Endodermal cell (in vitro differentiated cells): ENCODE measurements around the gene COL27A1. TPM values are rescaled to one million over a fixed set of nuclear protein-coding genes. Genes with fewer than 3 reads are reported as not detected.

ENCODE experiments used
- DNase-seq: peaks from one replicate; pipeline ENCODE4 v3.0.0-alpha.2; 2017
- H3K27ac ChIP-seq: 2 replicates; pipeline ENCODE4 v1.5.1; 2013; ENCODE audit warnings: mild to moderate bottlenecking, low read depth, low read length, moderate library complexity
- H3K27me3 ChIP-seq: 2 replicates; pipeline ENCODE4 v1.6.1; 2013; ENCODE audit warnings: mild to moderate bottlenecking, low read length, moderate library complexity; ENCODE audit not compliant: insufficient read depth, control insufficient read depth, poor library complexity, severe bottlenecking
- H3K36me3 ChIP-seq: 2 replicates; pipeline ENCODE4 v1.7.0; 2013; ENCODE audit warnings: mild to moderate bottlenecking, low read length, moderate library complexity; ENCODE audit not compliant: control insufficient read depth, insufficient read depth
- H3K4me1 ChIP-seq: one replicate; pipeline ENCODE4 v1.7.0; 2013; ENCODE audit warnings: low read length; ENCODE audit not compliant: control insufficient read depth, insufficient read depth
- H3K4me3 ChIP-seq: 2 replicates; pipeline ENCODE4 v1.5.1; 2013; ENCODE audit warnings: mild to moderate bottlenecking, low read length, moderate library complexity
- H3K9ac ChIP-seq: 2 replicates; pipeline ENCODE4 v1.6.1; 2013; ENCODE audit warnings: mild to moderate bottlenecking, low read length, moderate library complexity; ENCODE audit not compliant: poor library complexity, severe bottlenecking; ENCODE audit errors: extremely low read depth
- H3K9me3 ChIP-seq: 2 replicates; pipeline ENCODE4 v1.6.1; 2013; ENCODE audit warnings: mild to moderate bottlenecking, low read length, moderate library complexity; ENCODE audit not compliant: control insufficient read depth
- H3K27ac Mint-ChIP-seq: 2 replicates; pipeline ENCODE4 v1.8.0; 2020; ENCODE audit warnings: mixed read lengths
- H3K27me3 Mint-ChIP-seq: 2 replicates; pipeline ENCODE4 v1.8.0; 2021; ENCODE audit warnings: mild to moderate bottlenecking, mixed read lengths; ENCODE audit not compliant: insufficient read depth
- H3K36me3 Mint-ChIP-seq: 2 replicates; pipeline ENCODE4 v1.8.0; 2020; ENCODE audit warnings: low read depth, mixed read lengths
- H3K4me1 Mint-ChIP-seq: 2 replicates; pipeline ENCODE4 v1.8.0; 2020; ENCODE audit warnings: mixed read lengths
- H3K4me3 Mint-ChIP-seq: 2 replicates; pipeline ENCODE4 v1.8.0; 2020; ENCODE audit warnings: mild to moderate bottlenecking, moderate library complexity, mixed read lengths
- H3K9me3 Mint-ChIP-seq: 2 replicates; pipeline ENCODE4 v1.8.0; 2020; ENCODE audit warnings: mild to moderate bottlenecking, mixed read lengths
- WGBS, 2 experiments: methylation state at CpG; one replicate each; pipeline versions ENCODE4 v1.1.5 to v1.1.7; 2013; ENCODE audit warnings: missing lambda C conversion rate in 2 of 2, mixed read lengths in 1 of 2; ENCODE audit not compliant: insufficient coverage in 1 of 2, insufficient read length in 1 of 2; 5-methylcytosine and 5-hydroxymethylcytosine counted together
- total RNA-seq, 2 donors: library from RNA; stranded (reverse); fragmentation: NEBNext Ultra II Directional in 1 of 2; extraction: Animal tissue kit (Norgen Biotek cat#: 25700) in 1 of 2; gene quantifications; 2 replicates in 1 of 2; 3 replicates in 1 of 2; pipeline ENCODE4 v1.2.1, GENCODE V29; 2021
- TF ChIP-seq, protein P1 (sequence below): fragments of 200-600 bp; sonication (generic); conservative IDR thresholded peaks from 2 replicates; pipeline ENCODE4 v1.5.0; 2021; ENCODE audit warnings: antibody characterized with exemption, mild to moderate bottlenecking

The COL27A1 gene
- total RNA-seq, 2 donors from 2014 or later, result 43.8 to 69.5 TPM

DNA sequence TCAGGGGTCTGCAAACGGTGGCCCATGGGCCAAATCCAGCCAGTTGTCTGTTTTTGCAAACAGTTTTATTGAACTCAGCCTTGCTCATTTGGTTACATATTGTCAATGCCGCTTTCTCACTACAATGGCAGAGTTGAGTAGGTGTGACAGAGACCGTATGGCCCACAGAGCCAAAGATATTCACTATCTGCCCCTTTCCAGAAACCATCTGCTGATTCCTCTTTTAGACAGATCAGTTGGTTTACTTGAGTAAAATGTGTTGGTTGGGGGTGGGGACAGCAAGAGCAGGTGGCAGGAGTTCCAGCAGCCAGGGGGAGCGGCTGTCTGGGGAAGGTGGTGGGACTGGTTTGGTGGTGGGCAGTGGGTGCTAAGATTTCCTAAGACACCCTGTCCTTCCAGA, 54.8 kb downstream of the COL27A1 start:
- H3K4me1 ChIP-seq, result no peaks in the 10 kb centered on the region
- Mint-ChIP-seq H3K36me3 (peaks cover 38% of the 10 kb centered on the region), H3K27ac (no peak overlapping the region), H3K9me3 (no peaks in the 10 kb centered on the region), H3K27me3 (no peaks in the 10 kb centered on the region), H3K4me1 (peaks cover 4% of the 10 kb centered on the region), H3K4me3 (no peak overlapping the region)
- no peak overlapping the region for H3K9ac ChIP-seq
- 95 to 96% methylated on average over 3 to 4 of the region's 4 CpGs for WGBS, 2 experiments
- TF ChIP-seq, protein P1, sequence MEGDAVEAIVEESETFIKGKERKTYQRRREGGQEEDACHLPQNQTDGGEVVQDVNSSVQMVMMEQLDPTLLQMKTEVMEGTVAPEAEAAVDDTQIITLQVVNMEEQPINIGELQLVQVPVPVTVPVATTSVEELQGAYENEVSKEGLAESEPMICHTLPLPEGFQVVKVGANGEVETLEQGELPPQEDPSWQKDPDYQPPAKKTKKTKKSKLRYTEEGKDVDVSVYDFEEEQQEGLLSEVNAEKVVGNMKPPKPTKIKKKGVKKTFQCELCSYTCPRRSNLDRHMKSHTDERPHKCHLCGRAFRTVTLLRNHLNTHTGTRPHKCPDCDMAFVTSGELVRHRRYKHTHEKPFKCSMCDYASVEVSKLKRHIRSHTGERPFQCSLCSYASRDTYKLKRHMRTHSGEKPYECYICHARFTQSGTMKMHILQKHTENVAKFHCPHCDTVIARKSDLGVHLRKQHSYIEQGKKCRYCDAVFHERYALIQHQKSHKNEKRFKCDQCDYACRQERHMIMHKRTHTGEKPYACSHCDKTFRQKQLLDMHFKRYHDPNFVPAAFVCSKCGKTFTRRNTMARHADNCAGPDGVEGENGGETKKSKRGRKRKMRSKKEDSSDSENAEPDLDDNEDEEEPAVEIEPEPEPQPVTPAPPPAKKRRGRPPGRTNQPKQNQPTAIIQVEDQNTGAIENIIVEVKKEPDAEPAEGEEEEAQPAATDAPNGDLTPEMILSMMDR, result no peak
- no peak overlapping the region for H3K27ac ChIP-seq
- no peaks in the 10 kb centered on the region for H3K9me3 ChIP-seq
- no peaks in the 10 kb centered on the region for H3K27me3 ChIP-seq
- H3K36me3 ChIP-seq, result peaks cover 68% of the 10 kb centered on the region
- no peak overlapping the region for H3K4me3 ChIP-seq
- DNase-seq, result no peak

DNA sequence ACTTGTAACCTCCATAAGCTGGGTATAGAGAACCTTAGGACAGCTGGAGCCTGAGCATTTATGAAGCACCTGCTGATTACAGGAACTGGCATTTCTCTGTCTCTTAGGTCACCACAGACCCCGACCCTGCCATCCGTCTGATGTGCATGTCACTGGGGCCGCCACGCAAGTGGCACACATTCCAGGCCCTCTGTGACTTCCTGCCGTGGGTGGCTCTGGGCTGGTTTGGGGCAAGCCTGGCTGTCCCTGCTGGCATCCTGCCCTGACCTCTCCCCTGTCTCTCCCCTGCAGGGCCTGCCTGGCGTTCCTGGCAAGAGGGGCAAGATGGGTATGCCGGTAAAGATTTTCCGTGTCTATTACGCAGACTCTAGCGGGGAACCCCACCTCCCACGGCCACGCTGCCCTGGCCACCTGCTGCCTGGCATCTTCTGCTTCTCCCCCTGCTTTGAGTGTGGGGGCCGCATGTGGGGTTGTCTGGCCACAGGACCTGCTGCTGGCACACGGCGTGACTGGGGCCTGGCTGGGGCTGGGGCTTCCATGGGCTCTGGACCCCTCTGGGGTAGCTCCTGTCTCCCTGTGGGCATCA, 55.4 kb downstream of the COL27A1 start:
- Histone ChIP-seq H3K27me3 (no peaks in the 10 kb centered on the region), H3K36me3 (peaks cover 70% of the 10 kb centered on the region), H3K9me3 (no peaks in the 10 kb centered on the region), H3K4me3 (no peak overlapping the region), H3K9ac (no peak overlapping the region), H3K27ac (no peak overlapping the region), H3K4me1 (no peaks in the 10 kb centered on the region)
- 95 to 97% methylated on average over 9 to 15 of the region's 15 CpGs for WGBS, 2 experiments
- DNase-seq, result no peak
- Mint-ChIP-seq H3K27ac (peak overlapping the region; percentile 35), H3K9me3 (no peaks in the 10 kb centered on the region), H3K4me1 (peaks cover 4% of the 10 kb centered on the region), H3K4me3 (no peak overlapping the region), H3K36me3 (peaks cover 38% of the 10 kb centered on the region), H3K27me3 (no peaks in the 10 kb centered on the region)
- TF ChIP-seq, protein P1, result no peak

DNA sequence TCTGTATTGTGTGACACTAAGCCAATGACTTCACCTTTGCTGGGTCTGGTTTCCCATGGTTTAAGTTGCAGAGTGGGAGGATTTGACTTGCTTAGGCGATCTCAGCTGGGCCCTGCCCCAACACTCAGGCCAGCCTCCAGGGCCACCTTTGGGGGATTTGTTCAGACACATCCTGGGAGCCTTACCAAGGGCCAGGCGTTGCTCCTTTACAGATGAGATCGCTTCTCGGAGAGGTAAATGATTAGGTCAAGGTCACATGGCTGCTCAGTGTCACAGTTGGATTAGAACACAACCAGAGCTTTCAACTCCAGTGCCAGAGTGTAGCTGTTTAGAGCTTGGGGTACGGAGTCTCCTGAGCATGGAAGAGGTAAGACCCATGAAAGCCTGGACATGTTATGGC, 57.5 kb downstream of the COL27A1 start:
- peaks cover 38% of the 10 kb centered on the region for H3K36me3 Mint-ChIP-seq
- H3K27me3 Mint-ChIP-seq, result no peaks in the 10 kb centered on the region

More for the DNA sequence above, 57.5 kb downstream of the COL27A1 start:
- DNase-seq, result no peak
- H3K9me3 ChIP-seq, result no peaks in the 10 kb centered on the region
- no peak overlapping the region for H3K9ac ChIP-seq
- H3K4me1 Mint-ChIP-seq, result no peaks in the 10 kb centered on the region
- H3K4me3 ChIP-seq, result no peak overlapping the region
- no peak overlapping the region for H3K27ac Mint-ChIP-seq
- no peaks in the 10 kb centered on the region for H3K27me3 ChIP-seq
- H3K4me3 Mint-ChIP-seq, result no peak overlapping the region
- H3K27ac ChIP-seq, result no peak overlapping the region
- WGBS, 2 experiments, result 88 to 93% methylated on average over 5 of the region's 5 CpGs
- TF ChIP-seq, protein P1, result no peak
- H3K9me3 Mint-ChIP-seq, result no peaks in the 10 kb centered on the region
- H3K36me3 ChIP-seq, result peaks cover 76% of the 10 kb centered on the region
- no peaks in the 10 kb centered on the region for H3K4me1 ChIP-seq
